DND-41 (cell line): ENCODE data around the gene PLXNB3.

ENCODE experiments used
- CTCF ChIP-seq: IDR thresholded peaks from 2 replicates; pipeline ENCODE4 v1.5.1; 2012; ENCODE audit warnings: borderline replicate concordance, low read length, moderate library complexity, mild to moderate bottlenecking; ENCODE audit not compliant: poor library complexity, severe bottlenecking; ENCODE audit errors: extremely low read depth
- EZH2 ChIP-seq: IDR thresholded peaks from 3 replicates; pipeline ENCODE4 v1.6.1; 2012; ENCODE audit warnings: borderline replicate concordance, low read depth, mild to moderate bottlenecking, moderate library complexity, low read length, inconsistent platforms; ENCODE audit not compliant: severe bottlenecking

- TF ChIP-seq CTCF (no peak), EZH2 (no peak)
Observed at GRCh38 chrX:153786669-153787068, 22.6 kb downstream of the PLXNB3 start.
